ENCODE measurements around the gene COPA. TPM values are rescaled to one million over a fixed set of nuclear protein-coding genes. Genes with fewer than 3 reads are reported as not detected.

The COPA gene
- total RNA-seq, 1 donor from 2014 or later, result 206 TPM

GRCh38 chr1:160363010-160363409 is 20.0 kb upstream of the COPA start:
- no peak for DNase-seq (ENCODE audit: low read depth in 2 of 2)

- no peak for DNase-seq (ENCODE audit: low read depth in 2 of 2)
Observed at GRCh38 chr1:160362168-160362957, 19.3 kb upstream of the COPA start.

- DNase-seq (ENCODE audit: low read depth in 2 of 2), result no peak
Observed at GRCh38 chr1:160361814-160362167, 18.7 kb upstream of the COPA start.

GRCh38 chr1:160361199-160361598 is 18.1 kb upstream of the COPA start:
- DNase-seq (ENCODE audit: low read depth in 2 of 2), result no peak

- DNase-seq (ENCODE audit: low read depth in 2 of 2), result no peak
Observed at GRCh38 chr1:160360227-160360695, 17.2 kb upstream of the COPA start.

DNA sequence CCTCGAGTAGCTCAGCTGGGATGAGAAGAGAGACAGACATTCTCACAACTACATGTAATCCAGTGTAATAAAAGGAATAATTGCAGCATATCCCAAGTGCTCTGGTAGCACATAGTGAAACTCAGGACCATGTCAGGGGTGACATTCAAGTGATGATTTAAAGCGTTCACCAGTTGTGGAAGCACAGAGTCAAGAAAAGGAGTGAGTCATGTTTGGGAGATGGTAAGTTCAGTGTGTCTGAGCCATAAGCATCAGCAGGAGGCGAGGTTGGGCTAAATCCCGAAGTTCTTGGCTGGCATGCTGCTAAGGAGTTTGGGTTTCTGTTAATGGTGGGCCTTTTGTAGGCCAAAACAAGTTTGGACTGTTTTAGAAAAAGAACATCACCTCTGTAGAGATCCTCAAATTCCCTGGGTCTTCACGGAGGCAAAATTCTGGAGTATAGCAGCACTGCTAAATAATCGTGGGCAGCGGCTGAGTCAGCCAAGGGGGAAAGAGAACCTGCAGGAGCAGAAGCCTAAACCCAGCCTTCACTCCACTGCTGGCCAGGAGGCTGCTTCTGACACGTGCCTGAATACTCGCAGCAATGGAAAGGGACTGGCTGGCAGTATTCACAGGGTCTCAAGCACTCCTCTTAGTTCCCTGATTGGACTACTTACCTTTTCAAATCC is 16.6 kb upstream of the COPA start:
- DNase-seq (ENCODE audit: low read depth in 2 of 2), result no peak

DNA sequence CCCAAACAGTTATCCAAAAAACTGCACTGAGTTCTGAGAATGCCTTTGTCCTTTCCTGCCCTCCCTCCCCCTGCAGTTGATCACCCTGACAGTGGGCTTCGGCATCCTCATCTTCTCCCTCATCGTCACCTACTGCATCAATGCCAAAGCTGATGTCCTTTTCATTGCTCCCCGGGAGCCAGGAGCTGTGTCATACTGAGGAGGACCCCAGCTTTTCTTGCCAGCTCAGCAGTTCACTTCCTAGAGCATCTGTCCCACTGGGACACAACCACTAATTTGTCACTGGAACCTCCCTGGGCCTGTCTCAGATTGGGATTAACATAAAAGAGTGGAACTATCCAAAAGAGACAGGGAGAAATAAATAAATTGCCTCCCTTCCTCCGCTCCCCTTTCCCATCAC is 15.0 kb upstream of the COPA start:
- DNase-seq (ENCODE audit: low read depth in 2 of 2), result no peak

- no peak for DNase-seq (ENCODE audit: low read depth in 2 of 2)
Observed at GRCh38 chr1:160357286-160358002, 14.4 kb upstream of the COPA start.

DNA sequence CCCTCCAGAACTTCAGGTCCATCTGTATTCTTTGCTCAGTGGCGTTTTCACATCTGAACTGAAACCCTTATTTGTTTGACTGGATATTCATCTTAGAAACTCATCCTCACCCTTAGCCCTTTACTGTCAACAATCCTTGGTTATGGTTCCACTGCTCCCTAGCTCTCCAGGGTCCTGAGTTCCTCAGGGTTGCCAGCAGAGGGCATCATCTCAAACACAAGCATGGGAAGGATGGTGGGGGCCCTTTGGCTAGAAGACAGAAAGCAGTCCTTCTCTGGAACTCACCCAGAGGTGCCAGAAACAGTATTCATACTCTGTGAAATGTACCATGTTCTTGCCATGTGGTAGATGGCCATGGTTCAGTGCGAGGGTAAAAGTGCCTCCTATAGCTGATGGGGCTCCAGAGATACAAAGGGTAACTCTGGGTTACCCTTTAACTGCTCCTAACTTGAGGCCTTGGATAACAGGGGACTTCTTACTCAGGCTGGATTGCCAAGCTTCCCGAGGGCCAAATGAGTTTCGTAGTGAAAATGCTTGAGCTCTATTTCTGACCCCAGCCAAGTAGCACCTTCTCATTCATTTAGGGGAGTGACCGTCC is 11.4 kb upstream of the COPA start:
- DNase-seq (ENCODE audit: low read depth in 2 of 2), result peak; percentile 39 to 42

GRCh38 chr1:160353223-160353622 is 10.2 kb upstream of the COPA start:
- DNase-seq (ENCODE audit: low read depth in 2 of 2), result peak in 1 of 2 donors; percentile 37

DNA sequence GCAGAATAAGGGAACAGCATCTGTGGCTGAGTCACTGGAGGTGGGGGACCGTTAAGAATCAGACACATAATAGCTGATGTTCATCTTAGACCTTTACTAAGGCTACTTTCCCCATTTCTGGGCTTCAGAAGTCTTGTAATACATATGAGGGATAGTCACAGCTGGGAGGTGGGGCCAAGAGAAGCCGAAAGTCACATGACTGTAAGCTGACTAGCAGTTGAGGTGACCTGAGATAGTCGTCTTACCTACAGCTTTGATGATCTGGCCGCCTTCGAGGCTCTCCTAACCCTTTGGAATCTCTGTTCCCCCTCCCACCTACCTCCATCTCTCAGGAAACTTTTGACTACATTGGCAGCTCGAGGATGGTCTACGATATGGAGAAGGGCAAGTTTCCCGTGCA is 9.5 kb upstream of the COPA start:
- DNase-seq (ENCODE audit: low read depth in 2 of 2), result no peak

DNA sequence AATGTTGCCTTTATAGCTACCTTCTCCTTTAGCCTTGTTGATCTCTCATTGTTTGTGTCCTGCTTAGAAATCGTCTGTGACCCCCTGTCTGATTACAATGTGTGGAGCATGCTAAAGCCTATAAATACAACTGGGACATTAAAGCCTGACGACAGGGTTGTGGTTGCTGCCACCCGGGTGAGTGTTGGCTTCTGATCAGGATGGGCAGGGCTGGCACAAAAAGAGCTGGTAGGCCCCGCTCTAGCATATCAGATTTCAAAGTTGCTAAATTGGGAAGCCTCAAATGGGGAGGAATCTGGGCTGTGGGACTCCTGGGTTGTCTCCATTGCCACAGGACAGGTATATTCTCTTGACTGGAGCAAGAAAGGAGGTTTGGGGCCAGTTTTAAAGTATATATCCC is 8.6 kb upstream of the COPA start:
- no peak for DNase-seq (ENCODE audit: low read depth in 2 of 2)

DNA sequence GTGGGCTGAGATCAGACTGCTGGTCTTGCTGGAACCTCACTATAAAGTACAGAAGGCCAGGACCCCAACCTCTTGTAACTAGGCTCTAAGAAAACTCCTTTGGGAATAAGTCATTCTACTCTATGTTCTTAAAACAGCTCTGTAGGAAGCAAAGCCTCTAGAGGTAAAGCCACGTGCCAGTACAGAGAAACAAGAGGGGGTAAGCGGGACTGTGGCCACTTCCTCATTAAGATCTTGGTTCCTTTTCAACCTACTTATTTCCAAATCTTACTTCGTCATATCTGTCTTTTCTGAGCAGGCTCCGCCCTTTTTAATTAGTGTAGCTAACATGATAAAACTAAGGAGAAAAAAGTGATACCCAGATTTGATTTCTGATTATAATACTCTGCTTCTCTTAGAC is 3.9 kb upstream of the COPA start:
- DNase-seq (ENCODE audit: low read depth in 2 of 2), result no peak

- DNase-seq (ENCODE audit: low read depth in 2 of 2), result no peak
Observed at GRCh38 chr1:160346463-160346862, 3.4 kb upstream of the COPA start.

DNA sequence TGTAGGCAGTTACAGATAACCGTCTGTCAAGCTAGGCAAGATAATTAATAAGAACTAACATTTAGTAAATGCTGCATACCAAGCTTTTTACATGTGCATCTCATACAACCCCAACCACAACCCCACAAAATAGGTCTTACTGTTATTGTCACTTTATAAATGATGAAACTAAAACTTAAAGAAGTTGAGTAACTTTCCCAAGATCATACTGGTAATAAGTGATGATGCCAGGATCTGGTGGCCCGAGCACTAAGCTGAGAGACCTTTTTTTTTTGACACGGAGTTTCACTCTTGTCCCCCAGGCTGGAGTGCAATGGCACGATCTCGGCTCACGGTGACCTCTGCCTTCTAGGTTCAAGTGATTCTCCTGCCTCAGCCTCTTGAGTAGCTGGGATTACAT is 1.9 kb upstream of the COPA start:
- DNase-seq (ENCODE audit: low read depth in 2 of 2), result no peak

- DNase-seq (ENCODE audit: low read depth in 2 of 2), result no peak
Observed at GRCh38 chr1:160344241-160344640, 1.2 kb upstream of the COPA start.

DNA sequence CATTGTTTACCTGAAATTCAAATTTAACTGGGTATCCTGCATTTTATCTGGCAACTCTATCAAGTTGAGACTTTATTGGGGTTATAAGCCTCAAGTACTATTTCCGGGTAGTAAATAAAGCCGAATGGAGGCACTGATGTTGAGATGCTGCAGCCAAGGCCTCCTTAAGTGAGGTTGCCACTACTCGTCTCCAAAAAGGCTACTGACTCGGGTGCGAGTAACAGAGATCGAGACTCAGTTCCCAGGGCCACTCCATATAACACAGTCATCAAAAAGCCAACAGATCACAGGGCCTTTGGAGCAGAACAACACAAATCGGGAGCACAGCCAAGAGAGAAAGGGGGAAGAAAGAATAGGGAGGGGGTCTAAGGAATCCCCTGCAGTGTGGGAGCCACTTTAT is 524 bp downstream of the COPA start:
- DNase-seq (ENCODE audit: low read depth in 2 of 2), result peak in 1 of 2 donors; percentile 33

DNA sequence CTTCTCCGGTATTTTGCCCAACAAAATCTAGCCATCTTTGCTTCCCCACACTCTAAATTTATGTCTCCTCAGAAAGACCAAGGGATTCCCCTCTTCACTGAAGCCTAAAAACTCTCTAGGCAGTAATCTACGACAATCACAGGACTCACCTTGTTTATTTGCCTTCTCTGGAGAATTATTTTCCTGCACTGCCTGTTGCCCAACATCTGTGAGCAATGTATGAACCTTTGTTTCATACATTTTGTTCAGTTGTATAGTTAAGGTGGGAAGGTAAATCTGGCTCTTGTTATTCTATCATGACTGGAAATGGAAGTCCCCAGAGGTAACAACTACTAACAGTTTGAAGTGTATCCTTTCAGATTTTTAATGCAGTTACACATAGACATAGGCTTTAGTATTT is 2.2 kb downstream of the COPA start:
- DNase-seq (ENCODE audit: low read depth in 2 of 2), result no peak

DNA sequence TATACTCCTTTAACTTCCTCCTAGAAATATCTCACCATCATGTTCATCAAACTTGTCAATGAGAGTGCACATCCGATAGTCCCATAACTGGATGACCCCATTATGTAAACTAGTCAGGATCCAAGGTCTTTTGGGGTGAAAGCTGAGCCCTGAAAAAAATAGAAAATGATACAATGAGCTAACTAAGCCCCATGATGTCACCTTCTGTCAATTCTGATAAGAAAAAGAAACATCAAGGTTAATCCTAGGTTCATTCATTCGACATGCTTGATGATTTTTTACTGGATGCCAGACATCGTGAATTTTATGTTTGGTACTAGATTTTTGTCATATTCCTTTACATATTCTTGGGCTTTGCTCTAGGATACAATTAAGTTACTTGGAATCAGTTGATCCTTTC is 2.9 kb downstream of the COPA start:
- DNase-seq (ENCODE audit: low read depth in 2 of 2), result peak in 1 of 2 donors; percentile 5

DNA sequence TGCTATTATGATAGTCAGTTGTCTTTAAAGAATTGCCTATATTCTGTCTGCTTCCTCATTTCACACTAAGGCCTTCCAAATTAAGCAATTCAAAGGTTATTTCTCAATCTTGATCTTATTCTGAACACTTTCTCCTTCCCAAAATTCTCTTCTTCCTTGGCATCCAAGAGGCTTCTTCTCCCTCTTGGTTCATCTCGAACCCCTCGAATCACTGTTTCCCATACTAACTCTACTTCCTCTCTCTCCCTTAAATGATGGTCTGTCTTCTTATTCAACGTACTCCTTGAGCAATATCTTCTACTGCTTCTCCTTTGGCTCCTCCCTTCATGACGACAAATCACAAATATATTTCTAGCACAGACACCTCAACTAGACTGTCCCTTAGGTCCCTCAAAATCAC is 4.5 kb downstream of the COPA start:
- DNase-seq (ENCODE audit: low read depth in 2 of 2), result no peak

- no peak for DNase-seq (ENCODE audit: low read depth in 2 of 2)
Observed at GRCh38 chr1:160332516-160332915, 10.5 kb downstream of the COPA start.

- no peak for DNase-seq (ENCODE audit: low read depth in 2 of 2)
Observed at GRCh38 chr1:160330119-160330518, 12.9 kb downstream of the COPA start.

Data from lung microvascular endothelial cell (primary cell).